ENCODE results near the gene CAPG. TPM values are rescaled to one million over a fixed set of nuclear protein-coding genes. Genes with fewer than 3 reads are reported as not detected.
"Not testable (repeated sequence)": the region's sequence is repeated elsewhere in the genome, so short reads cannot be mapped to it uniquely, and the experiment has no call there.

The CAPG gene
- total RNA-seq, 1 donor from 2014 or later: 419 TPM

GRCh38 chr2:85387754-85388153, 22.4 kb downstream of the CAPG start:
- TF ChIP-seq CTCF (IDR thresholded peaks at IDR 0.05): no peak
- Histone ChIP-seq H3K36me3 (peaks cover 65% of the 10 kb centered on the region), H3K9me3 (no peaks in the 10 kb centered on the region), H3K27ac (no peak overlapping the region), H3K4me1 (no peaks in the 10 kb centered on the region), H3K4me3 (no peak overlapping the region), H3K27me3 (no peaks in the 10 kb centered on the region)
- ATAC-seq (no peak), DNase-seq (no peak)
- intact Hi-C loops (cut with DNase I): no loop called here

DNA sequence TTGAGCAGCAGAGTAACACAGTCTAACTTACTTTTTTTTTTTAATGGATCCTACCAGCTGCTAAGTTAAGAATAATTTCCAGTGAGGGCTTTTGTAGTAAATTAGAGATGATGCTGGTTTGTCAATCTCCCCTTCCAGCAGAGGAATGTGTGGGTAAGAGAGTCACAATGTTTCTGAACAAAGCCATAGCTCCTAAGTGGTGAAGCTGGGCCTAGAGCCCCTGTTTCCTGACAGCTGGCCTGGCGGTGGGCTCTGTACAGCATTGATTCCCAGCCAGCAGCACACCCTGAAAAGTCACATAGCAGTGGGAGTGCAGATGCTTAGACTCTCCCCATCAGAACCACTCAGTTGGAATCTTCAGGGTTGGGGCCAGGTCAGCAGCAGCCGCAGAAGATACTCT, 24.4 kb downstream of the CAPG start:
- Histone ChIP-seq H3K9me3 (no peaks in the 10 kb centered on the region), H3K27ac (no peak overlapping the region), H3K27me3 (no peaks in the 10 kb centered on the region), H3K4me1 (no peaks in the 10 kb centered on the region), H3K4me3 (no peak overlapping the region), H3K36me3 (peaks cover 62% of the 10 kb centered on the region)
- DNase-seq: no peak
- intact Hi-C loops (cut with DNase I): no loop called here
- ATAC-seq: no peak
- no peak for TF ChIP-seq CTCF (IDR thresholded peaks at IDR 0.05)

- H3K36me3 ChIP-seq: peaks cover 57% of the 10 kb centered on the region
- H3K9me3 ChIP-seq: no peaks in the 10 kb centered on the region
- no peak for DNase-seq
- no peak overlapping the region for H3K4me3 ChIP-seq
- no peak for ATAC-seq
- H3K4me1 ChIP-seq: no peaks in the 10 kb centered on the region
- no peak overlapping the region for H3K27ac ChIP-seq
- TF ChIP-seq CTCF (IDR thresholded peaks at IDR 0.05): no peak
- no peaks in the 10 kb centered on the region for H3K27me3 ChIP-seq
- intact Hi-C loops (cut with DNase I): no loop called here
Measured at GRCh38 chr2:85383850-85384249, 26.3 kb downstream of the CAPG start.

GRCh38 chr2:85383151-85383550, 27.0 kb downstream of the CAPG start:
- H3K27me3 ChIP-seq; H3K4me1 ChIP-seq; intact Hi-C loops (cut with DNase I); ATAC-seq; H3K9me3 ChIP-seq; DNase-seq; H3K4me3 ChIP-seq; H3K27ac ChIP-seq: not testable (repeated sequence)
- H3K36me3 ChIP-seq: peaks cover 57% of the 10 kb centered on the region

- H3K36me3 ChIP-seq: peaks cover 54% of the 10 kb centered on the region
- H3K27ac ChIP-seq: no peak overlapping the region
- intact Hi-C loops (cut with DNase I): no loop called here
- ATAC-seq (no peak), DNase-seq (no peak)
- no peak for TF ChIP-seq CTCF (IDR thresholded peaks at IDR 0.05)
- no peaks in the 10 kb centered on the region for H3K9me3 ChIP-seq
- no peaks in the 10 kb centered on the region for H3K4me1 ChIP-seq
- H3K27me3 ChIP-seq: no peaks in the 10 kb centered on the region
- H3K4me3 ChIP-seq: no peak overlapping the region
Measured at GRCh38 chr2:85380048-85380447, 30.1 kb downstream of the CAPG start.

DNA sequence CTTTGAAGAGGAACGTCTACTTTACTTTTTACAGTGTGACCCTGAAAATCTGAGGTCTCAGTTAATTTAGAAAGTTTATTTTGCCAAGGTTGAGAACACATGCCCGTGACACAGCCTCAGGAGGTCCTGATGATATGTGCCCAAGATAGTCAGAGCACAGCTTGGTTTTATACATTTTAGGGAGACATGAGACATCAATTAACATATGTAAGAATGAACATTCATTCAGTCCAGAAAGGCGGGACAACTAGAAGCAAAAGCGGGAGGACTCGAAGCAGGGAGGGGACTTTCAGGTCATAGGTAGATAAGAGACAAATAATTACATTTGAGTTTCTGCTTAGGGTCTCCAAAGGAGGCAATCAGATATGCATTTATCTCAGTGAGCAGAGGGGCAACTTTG, 31.9 kb downstream of the CAPG start:
- Histone ChIP-seq H3K27ac (no peak overlapping the region), H3K4me1 (no peaks in the 10 kb centered on the region), H3K9me3 (no peaks in the 10 kb centered on the region), H3K27me3 (no peaks in the 10 kb centered on the region), H3K36me3 (peaks cover 40% of the 10 kb centered on the region), H3K4me3 (no peak overlapping the region)
- DNase-seq: no peak
- intact Hi-C loops (cut with DNase I): no loop called here
- no peak for ATAC-seq
- TF ChIP-seq CTCF (IDR thresholded peaks at IDR 0.05): no peak

Measured in upper lobe of right lung (tissue), 1 donor.